Fibroblast of gingiva (primary cell): ENCODE measurements around the gene SIL1.
"Not testable (repeated sequence)": the region's sequence is repeated elsewhere in the genome, so short reads cannot be mapped to it uniquely, and the experiment has no call there.

Experiments used
- DNase-seq: peaks from one replicate; pipeline ENCODE4 v3.0.0-alpha.2; 2011; ENCODE audit warnings: low read depth

The SIL1 gene

DNA sequence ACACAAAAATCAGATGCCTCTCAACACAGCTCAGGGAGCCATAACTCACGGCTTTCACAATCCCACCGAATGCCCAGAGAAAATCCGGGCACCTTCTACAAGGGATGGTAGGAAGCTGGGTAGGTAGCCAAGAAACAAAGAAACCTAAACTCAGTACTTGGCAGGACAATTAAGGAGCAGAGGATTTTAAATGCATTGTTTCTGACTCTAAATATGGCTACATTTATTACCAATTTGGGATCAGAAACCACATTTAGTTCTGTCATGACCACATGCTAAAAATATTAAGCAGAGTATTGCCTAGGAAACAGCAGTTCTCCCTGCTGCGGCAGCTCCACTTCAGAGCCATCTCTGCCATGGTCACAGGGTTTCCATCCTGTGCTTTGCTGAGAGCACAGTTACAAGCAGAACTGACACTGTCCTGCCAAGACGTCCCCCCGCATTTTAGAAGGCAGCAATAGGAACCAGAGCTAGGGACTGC lies 57.5 kb downstream of the SIL1 start:
- DNase-seq, result peak; percentile 69

DNA sequence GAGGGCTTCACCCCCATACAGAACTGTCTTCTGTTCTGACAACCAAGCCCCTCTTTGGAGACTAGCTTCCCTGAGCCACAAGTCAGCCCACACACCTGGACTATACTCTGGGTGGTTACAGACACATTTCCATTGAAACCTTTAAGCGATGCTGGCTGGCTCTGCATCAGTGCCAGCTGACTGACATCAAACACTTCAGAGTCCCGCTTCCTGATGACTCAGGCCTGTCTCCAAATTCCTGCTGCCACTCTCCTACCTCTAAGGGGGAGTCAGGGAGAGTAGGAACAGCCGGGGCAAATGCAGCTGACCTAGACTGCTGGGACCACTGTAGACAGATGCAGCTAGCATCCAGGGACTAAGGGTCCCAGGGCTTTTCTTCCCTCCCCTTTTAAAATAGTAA lies 59.4 kb downstream of the SIL1 start:
- no peak for DNase-seq

DNA sequence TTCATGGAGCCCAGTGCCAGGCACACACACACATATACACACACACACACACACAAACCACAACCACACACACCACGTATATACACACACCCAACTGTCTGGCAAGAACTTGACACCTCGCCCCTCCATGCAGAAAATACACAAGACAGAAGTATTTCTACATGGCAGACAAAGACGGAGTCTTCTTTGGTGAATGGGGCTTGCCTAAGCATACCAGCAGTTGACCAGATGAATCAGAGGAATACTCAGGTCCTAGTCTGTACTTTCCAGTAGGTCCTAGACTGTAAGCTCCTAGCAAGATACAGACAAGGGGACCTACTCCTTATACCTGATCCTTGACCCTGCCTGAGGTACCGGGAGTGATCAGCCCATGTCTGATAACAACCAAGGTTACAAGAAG lies 60.1 kb downstream of the SIL1 start:
- no peak for DNase-seq

DNA sequence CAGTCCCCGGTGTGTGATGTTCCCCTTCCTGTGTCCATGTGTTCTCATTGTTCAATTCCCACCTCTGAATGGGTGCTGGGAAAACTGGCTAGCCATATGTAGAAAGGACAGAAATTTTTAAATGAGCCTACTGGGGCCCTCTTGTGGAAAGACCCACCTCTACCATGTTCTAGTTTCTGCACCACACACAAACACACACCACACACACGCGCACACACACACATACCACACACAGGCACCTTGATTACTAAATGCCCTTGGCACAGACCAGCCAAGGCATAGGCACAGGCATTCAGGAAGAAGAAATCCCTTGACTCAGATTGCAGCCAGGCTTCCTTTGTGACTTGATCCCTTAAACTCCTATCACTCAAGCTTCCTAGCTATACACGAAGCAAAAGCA lies 60.5 kb downstream of the SIL1 start:
- DNase-seq, result peak; percentile 58

DNA sequence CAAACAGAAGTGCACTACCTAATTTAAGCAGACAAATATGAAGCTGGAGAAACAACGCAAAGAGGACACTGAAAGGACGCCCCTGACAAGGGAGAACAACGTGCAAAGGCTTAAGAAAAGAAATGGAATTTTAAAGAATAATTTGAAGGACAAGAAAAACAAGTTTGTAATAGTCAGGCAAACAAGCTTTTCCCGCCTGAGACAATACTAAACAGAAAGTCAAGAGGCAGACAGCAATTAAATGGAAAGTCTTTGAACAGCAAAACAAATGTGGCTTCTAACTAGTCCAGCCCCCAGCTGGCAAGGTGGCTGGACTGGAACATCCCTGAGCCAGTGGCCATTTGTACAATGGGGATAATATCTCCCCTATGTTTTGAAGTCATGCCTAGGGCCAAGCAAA lies 63.3 kb downstream of the SIL1 start:
- DNase-seq, result no peak

DNA sequence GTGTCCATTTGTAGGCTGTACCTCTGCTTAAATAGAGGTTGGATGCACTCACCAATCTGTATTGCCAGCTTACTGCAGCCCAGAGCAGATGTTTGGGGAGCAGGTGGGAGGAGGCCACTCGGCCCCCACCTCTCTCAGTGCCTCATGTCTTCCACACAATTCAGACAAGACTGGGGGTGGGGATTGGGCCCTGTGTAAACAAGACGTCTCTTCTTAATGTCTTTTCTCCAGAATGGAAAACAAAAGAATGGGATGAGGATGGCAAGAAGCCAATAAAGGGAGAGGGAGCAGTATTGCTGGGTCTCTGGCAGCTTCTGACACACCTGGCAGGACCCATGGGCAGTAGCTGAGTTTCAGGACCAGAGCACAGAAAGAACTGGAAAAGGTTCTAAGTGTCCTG lies 64.9 kb downstream of the SIL1 start:
- no peak for DNase-seq

DNA sequence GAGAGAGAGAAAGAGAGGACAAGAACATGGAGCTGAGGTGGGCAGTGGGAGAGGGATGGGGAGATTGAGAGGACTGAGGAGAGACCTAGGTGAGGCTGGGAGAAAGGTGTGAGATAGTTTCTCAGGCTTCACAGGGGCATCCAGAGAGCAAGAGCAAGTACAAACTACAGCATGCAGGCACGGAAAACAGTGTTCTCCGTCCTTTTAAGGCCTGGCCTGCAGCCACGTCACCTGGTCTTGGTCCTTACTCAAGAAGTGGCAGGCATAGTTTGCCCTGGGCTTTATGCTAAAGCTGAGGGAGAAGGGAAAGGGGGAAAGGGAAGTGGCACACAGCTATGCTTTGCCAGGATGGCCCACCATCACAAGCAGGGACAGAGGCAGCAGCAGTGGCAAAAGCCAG lies 65.7 kb downstream of the SIL1 start:
- no peak for DNase-seq

DNA sequence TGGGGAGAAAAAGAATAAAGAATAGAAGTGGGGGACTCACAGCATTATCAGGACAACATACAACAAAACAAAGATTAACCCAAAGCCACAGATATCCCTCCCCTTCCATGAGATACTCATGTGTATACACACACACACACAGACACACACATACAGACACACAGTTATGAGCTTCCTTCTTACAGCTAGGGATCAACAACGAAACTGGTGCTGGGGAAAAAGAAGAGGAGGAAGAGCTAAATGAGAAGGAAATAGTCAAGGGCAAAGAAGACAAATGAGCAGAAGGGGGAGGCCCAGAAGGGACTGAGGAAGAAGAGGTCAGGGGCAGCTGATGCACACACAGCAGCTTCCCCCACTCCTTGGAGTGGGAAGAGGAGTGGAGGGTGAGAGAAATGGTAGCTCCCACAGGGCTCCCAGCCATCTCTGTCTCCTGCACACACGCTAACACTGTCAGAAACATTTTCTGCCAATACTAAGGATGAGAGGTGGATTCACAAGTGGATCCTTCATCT lies 66.2 kb downstream of the SIL1 start:
- no peak for DNase-seq

DNA sequence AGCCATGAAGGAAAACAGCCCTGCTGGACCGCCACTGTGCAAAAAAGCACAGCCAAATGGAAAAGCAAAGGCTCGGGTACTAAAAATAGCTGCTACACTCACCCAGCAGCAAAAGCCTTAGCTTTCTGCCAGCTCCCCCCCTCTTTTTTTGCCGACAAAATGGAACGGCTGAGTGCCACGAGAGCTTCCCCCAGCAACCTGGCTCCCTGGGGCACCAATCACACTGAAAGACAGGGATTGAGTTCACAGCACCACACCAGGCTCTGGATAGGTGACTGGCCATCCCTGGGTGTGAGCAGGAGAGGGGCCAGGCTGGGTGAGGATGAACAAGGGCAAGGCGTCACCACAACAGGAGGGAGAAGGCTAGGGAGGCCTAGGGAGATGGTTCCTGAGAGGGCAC lies 66.7 kb downstream of the SIL1 start:
- DNase-seq, result no peak

DNA sequence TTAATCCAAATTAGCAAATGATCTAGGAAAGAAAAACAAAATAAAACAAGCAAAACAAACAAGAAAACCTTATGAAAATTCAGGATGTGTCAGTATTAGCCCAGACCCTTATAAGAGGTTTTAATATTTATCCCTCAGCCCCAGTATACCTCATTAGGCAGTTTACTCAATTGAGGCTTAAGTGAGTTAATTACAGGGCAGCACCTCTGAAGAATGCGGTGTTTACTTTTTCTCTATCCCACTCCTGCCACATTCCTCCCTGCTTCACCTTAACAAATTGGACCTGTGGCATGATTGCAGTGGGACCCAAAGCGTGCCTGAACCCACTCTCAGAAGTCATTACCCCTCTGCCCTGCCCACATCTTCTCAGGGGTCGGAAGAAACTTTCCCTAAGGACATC lies 67.1 kb downstream of the SIL1 start:
- DNase-seq, result no peak

DNA sequence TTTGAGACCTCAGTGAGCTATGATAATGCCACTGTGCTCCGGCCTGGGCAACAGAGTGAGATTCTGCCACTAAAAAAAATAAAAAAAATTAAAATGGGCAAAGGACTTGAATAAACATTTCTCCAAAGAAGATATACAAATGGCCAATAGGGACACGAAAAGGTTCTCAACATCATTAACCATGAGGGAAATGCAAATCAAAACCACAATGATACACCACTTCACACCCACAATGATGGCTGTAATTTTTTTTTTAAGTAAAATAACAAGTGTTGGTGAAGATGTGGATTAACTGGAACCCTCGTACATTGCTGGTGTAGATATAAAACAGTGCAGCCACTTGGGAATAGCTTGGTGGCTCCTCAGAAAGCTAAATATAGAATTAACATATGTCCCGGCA lies 68.0 kb downstream of the SIL1 start:
- no peak for DNase-seq

DNA sequence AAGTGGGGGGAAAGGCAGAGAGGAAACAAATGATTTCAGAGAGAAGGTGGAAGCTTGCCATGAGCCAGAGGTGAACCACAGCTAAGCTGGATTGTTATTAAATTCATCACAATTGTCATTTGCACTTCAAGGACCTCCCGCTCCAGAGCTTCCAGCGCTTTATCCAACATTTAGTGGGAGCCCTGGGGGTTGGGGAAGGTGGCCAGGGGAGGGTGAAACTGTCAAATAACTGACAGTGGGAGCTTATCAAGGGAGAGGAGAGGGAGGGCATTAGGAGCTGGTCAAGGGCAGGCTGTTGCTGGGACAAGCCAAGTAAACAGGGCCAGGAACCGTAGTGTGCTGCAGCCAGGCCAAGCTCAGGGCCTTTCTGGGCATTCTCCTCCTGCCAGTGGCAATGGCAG lies 71.5 kb downstream of the SIL1 start:
- no peak for DNase-seq

DNA sequence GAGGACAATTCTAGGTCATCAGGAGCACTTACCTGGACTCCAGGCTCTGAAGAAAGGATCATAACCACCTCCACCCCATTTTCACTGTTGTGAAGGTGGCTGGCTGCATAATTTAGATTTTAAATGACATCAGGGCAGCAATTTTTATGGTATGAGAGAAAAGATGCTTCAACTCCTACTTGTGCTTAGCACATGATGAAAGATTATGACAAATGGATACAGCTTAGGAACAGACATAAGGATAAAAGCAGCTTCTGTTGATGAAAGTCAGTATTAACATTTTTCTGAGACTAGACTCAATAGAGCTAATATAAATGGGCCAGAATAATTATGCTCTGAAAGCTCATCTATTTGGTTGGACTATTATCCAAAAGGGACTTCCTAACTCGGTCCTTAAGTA lies 72.2 kb downstream of the SIL1 start:
- DNase-seq, result no peak

DNA sequence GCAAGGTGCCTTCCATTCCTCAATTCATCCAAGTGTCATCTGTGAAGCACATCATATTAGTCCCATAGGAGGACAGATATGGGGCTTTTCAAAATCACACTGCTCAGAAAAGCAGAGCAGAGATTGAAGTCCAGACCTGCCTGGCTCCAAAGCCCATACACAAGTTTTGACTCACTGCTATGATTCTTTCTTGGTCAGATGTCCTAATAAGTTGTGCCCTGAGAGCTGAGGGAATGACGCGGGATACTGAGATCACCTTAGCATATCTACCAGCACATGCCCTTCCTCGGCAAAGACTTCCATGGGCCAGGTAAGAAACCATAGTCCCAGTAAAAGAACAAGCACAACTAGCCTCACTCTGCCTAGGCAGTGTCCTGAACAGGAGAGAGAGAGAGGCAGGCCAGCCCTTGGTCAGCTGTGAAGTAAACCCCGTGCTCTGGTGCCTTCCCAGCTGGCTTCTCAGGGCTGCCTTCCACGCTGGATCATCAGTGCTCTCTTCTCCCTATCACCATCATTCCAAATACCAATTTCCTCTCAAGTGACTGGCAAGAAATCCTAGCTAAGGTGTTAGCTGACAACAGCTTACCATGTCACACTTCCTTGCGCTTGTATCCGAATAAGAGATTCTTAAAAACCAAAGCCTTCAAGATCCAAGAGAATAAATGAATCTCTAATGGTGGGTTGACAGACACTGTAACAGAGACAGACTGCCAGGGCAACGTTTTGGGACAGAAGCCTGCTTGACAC lies 73.2 kb downstream of the SIL1 start:
- no peak for DNase-seq

DNA sequence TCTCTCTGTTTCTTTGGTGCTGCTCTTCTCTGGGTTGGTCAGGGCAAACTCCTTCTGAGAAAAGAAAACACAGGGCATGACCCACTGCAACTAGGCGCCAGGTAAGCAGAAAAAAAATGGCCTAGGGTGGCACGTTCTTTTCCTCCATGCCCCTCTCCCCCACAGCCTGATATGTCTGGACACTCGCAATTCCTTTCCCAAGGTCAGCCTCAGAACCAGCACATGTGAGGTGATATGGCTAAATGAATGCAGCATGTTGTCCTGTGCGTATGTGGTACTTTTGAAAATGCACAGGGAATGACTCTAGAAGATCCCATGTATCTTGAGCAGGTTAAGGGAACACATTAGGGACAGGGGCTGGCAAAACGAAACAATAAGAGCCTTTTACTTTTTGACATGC lies 77.0 kb downstream of the SIL1 start:
- DNase-seq, result no peak

DNA sequence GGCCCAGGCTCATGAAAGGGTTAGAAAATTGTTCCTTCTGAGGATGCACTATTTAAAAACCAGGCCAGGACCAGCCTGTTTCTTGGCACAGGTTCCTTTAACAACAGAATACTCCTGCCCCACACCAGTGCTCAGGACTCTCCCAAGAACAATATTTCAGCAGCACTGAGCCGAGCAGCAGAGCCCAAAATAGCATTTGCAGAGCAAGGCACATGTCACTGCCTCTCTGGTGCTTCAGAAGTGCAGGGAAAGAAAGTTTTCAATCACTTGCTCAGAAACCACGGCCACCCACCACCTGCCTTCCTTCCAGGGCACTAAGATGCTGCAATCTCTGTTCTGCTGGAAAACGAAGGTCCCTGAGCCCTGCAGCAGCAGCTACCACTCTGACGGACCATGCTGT lies 77.6 kb downstream of the SIL1 start:
- no peak for DNase-seq

DNA sequence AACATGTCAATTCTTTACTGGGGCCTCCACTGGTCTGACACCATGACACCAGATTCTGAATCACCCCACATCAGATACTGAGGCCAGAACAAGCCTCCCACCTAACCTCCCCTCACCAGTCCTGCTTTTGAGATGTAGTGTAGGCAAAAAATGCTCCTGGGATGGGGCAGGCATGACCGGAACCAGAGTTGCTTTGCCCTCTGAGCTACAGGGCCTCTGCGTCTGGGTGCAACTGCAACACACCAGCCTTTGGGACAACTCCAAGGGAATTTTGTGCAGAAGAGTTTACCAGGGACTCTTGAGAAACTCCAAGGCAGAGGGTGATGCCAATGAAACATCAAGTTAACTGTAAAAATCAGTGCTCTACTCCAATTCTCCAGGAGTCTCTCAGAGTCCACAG lies 79.4 kb downstream of the SIL1 start:
- no peak for DNase-seq

DNA sequence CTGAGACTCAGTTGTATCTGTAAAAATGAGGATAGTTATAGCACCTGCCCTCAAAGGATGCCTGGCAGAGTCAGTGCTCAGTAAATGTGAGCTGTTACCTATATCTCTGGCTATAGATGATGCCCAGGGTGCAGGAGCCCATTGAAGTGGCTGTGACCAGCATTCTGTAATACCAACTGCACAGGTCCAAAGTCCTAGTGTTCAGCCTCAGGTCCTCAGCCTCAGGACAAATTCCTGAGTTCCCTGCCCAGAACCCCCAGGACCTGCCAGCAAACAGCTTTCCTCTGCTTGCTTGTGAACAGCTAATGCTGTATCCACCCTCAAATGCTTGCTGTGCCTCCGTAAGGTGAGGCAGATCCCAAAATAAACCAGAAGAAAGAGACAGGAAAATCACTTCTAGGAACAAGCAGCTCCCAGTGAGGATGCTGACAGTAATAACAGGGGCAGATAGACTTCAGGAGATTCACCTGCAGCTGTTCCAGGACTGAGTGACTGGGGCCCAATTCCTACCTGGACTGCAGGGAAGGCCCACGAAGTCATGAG lies 80.8 kb downstream of the SIL1 start:
- DNase-seq, result no peak

DNA sequence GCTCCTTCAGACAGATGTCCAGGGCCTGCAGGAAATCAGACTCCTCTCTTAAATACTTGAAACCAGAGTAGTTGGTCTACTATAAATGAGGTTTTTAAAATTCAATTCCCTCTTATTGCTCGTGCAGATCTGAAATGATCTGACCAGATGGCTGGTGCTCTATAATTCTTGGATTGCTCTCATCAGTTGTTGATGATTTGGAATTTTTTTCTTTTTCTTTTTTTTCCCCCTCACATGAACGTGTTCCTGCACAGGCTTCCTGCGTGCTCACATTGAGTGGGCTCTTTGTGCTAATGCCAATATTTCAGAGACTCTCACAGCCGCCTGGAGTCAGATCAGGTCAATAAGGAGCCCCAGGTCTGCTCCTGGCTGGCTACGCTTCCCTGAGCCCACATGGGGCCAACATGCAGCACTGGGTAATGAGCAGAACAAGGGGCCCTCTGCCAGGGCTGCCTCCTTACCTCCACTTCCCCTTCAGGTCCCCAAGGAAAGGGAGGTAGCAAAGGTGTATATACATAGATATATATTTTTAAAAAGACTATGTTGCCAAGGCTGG lies 82.0 kb downstream of the SIL1 start:
- DNase-seq, result no peak

DNA sequence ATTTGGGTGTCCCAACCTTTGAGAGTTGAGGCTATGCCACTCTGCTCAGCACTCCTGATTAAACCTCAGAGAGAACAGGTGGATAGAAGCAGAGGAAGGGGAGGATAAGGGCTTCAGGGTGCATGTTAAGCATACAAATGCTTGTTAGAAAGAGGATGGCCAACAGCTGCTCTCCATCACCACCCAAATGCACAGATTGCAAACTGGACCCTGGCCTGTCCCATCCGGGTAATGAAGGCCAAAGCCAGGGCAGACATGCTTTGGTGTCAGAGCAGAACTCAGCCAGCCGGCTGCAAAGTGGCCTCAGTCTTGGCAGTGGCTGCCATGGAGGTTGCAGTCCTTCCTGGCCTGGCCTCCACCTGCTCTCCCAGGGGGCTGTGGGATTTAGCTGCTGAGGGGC lies 84.3 kb downstream of the SIL1 start:
- no peak for DNase-seq

DNA sequence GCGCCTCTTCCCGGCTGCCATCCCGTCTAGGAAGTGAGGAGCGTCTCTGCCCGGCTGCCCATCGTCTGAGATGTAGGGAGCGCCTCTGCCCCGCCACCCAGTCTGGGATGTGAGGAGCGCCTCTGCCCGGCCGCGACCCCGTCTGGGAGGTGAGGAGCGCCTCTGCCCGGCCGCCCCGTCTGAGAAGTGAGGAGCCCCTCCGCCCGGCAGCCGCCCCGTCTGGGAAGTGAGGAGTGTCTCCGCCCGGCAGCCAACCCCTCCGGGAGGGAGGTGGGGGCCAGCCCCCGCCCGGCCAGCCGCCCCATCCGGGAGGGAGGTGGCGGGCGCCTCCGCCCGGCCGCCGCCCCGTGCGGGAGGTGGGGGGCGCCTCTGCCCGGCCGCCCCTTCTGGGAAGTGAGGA lies 85.8 kb downstream of the SIL1 start:
- not testable (repeated sequence) for DNase-seq

DNA sequence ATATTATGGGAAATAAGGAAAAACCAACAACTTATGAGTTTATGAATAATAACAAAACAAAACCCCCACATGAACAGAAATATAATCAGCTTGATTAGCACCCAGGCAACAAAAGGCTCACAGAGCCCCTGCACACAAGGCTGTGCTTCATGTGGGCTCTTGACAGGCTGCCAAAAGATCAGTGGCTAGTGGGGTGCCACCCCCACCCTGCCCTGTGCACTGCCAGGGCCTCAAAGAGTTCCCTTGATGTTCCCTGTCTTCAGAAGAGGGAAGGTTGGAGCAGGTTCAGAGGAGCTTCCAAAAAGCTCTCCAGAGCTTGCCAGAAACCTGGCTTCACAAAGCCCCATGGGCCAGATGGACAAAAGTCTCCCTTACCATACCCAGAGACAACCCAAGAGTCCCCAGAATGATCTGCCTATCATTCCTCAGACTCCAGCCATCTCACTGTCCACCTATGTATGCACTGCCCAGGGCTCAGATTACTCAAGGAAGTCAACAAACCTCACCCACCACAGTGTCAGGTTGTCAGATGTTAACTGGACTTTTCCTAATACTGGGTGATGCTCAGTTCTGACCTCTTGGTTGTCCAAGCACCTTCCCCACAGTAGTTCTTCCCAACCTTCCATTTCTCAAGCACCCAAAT lies 87.5 kb downstream of the SIL1 start:
- no peak for DNase-seq
